ENCODE data around the gene PCGF1. TPM values are rescaled to one million over a fixed set of nuclear protein-coding genes. Genes with fewer than 3 reads are reported as not detected.

The PCGF1 gene
- total RNA-seq, 2 donors from 2014 or later, result 13.6 to 14.7 TPM

GRCh38 chr2:74554820-74555531 is 47.5 kb upstream of the PCGF1 start:
- intact Hi-C loops (cut with DNase I), result no loop called here
- WGBS, result 18% methylated on average over 53 of the region's 58 CpGs
- Histone ChIP-seq H3K36me3 (no peaks in the 10 kb centered on the region), H3K27ac (peak overlapping the region; percentile 67 to 77), H3K4me3 (peak overlapping the region; percentile 55 to 71), H3K9me3 (no peaks in the 10 kb centered on the region), H3K27me3 (replicated peaks; ENCODE audit: insufficient read depth) (no peaks in the 10 kb centered on the region), H3K4me1 (replicated peaks) (no peaks in the 10 kb centered on the region)
- DNase-seq (ENCODE audit: low spot score), result no peak
- TF ChIP-seq POLR2A (IDR thresholded peaks at IDR 0.05) (no peak), POLR2AphosphoS5 (IDR thresholded peaks at IDR 0.05) (no peak), CTCF (IDR thresholded peaks at IDR 0.05) (no peak)

GRCh38 chr2:74553892-74554819 is 46.7 kb upstream of the PCGF1 start, which contains the start of the genes DOK1 and LOXL3:
Gene DOK1, plus strand, starts transcription at chr2:74554720. Its CDS starts 35 bp downstream, at chr2:74554755.
Gene LOXL3, minus strand, starts transcription at chr2:74553942. Its CDS starts 1,308 bp downstream, at chr2:74552634.
- TF ChIP-seq POLR2A (IDR thresholded peaks at IDR 0.05), result no peak
- TF ChIP-seq CTCF (IDR thresholded peaks at IDR 0.05), result no peak
- no peak for TF ChIP-seq POLR2AphosphoS5 (IDR thresholded peaks at IDR 0.05)
- intact Hi-C loops (cut with DNase I), result no loop called here
- H3K36me3 ChIP-seq, result no peaks in the 10 kb centered on the region

GRCh38 chr2:74552914-74553811 is 45.7 kb upstream of the PCGF1 start:
- Histone ChIP-seq H3K27me3 (replicated peaks; ENCODE audit: insufficient read depth) (no peaks in the 10 kb centered on the region), H3K4me3 (peak overlapping the region; percentile 55 to 71), H3K9me3 (no peaks in the 10 kb centered on the region), H3K27ac (no peak overlapping the region), H3K4me1 (replicated peaks) (no peaks in the 10 kb centered on the region), H3K36me3 (no peaks in the 10 kb centered on the region)
- intact Hi-C loops (cut with DNase I), result no loop called here
- DNase-seq (ENCODE audit: low spot score), result no peak
- WGBS, result 51% methylated on average over 26 of the region's 27 CpGs
- TF ChIP-seq POLR2AphosphoS5 (IDR thresholded peaks at IDR 0.05) (no peak), CTCF (IDR thresholded peaks at IDR 0.05) (no peak), POLR2A (IDR thresholded peaks at IDR 0.05) (no peak)

More at GRCh38 chr2:74553892-74554819, 46.7 kb upstream of the PCGF1 start, which contains the start of the genes DOK1 and LOXL3:
- DNase-seq (ENCODE audit: low spot score), result peak; percentile 61
- H3K9me3 ChIP-seq, result no peaks in the 10 kb centered on the region
- no peaks in the 10 kb centered on the region for H3K27me3 ChIP-seq (replicated peaks; ENCODE audit: insufficient read depth)
- H3K4me1 ChIP-seq (replicated peaks), result no peaks in the 10 kb centered on the region
- H3K27ac ChIP-seq, result peak within 1 kb of the TSS; percentile 67 to 77
- WGBS, result 1% methylated on average over 33 of the region's 73 CpGs
- H3K4me3 ChIP-seq, result peak within 1 kb of the TSS; percentile 55 to 71

- intact Hi-C loops (cut with DNase I), result no loop called here
- Histone ChIP-seq H3K4me1 (replicated peaks) (no peaks in the 10 kb centered on the region), H3K36me3 (no peaks in the 10 kb centered on the region), H3K4me3 (no peak overlapping the region), H3K9me3 (no peaks in the 10 kb centered on the region), H3K27ac (no peak overlapping the region), H3K27me3 (replicated peaks; ENCODE audit: insufficient read depth) (no peaks in the 10 kb centered on the region)
- no peak for DNase-seq (ENCODE audit: low spot score)
- no peak for TF ChIP-seq POLR2AphosphoS5 (IDR thresholded peaks at IDR 0.05)
- no peak for TF ChIP-seq POLR2A (IDR thresholded peaks at IDR 0.05)
- TF ChIP-seq CTCF (IDR thresholded peaks at IDR 0.05), result no peak
- WGBS, result 83% methylated on average over 21 of the region's 21 CpGs
Observed at GRCh38 chr2:74551942-74552913, 44.7 kb upstream of the PCGF1 start.
